Memory B cell (primary cell): ENCODE results near the gene OR2F2.

Source experiments
- ATAC-seq: fragments of 150-1000 bp; cut with Tn5 transposase; 2 replicates; pipeline ENCODE4 v1.10.0; 2021; ENCODE audit warnings: low read depth, mild to moderate bottlenecking, moderate library complexity
- DNase-seq, 2 donors: peaks; one replicate each; pipeline ENCODE4 v3.0.0; 2022; ENCODE audit warnings: low spot score in 2 of 2
- H3K27ac Mint-ChIP-seq: one replicate; pipeline ENCODE4 v1.8.0; 2022; ENCODE audit warnings: mild to moderate bottlenecking, moderate library complexity, mixed read lengths
- H3K27me3 Mint-ChIP-seq: one replicate; pipeline ENCODE4 v1.8.0; 2022; ENCODE audit warnings: mixed read lengths
- H3K36me3 Mint-ChIP-seq: one replicate; pipeline ENCODE4 v1.8.0; 2022; ENCODE audit warnings: mild to moderate bottlenecking, mixed read lengths
- H3K4me1 Mint-ChIP-seq: one replicate; pipeline ENCODE4 v1.8.0; 2022; ENCODE audit warnings: mixed read lengths
- H3K4me3 Mint-ChIP-seq: one replicate; pipeline ENCODE4 v1.8.0; 2022; ENCODE audit warnings: mild to moderate bottlenecking, moderate library complexity, mixed read lengths
- H3K9me3 Mint-ChIP-seq: one replicate; pipeline ENCODE4 v1.8.0; 2022; ENCODE audit warnings: mixed read lengths

The OR2F2 gene

GRCh38 chr7:143905509-143905908, 29.5 kb upstream of the OR2F2 start:
- DNase-seq (no peak), ATAC-seq (no peak)
- Mint-ChIP-seq H3K9me3 (no peaks in the 10 kb centered on the region), H3K36me3 (no peaks in the 10 kb centered on the region), H3K4me1 (peaks cover 3% of the 10 kb centered on the region), H3K27me3 (no peaks in the 10 kb centered on the region), H3K27ac (no peak overlapping the region), H3K4me3 (no peak overlapping the region)

- Mint-ChIP-seq H3K4me1 (peaks cover 2% of the 10 kb centered on the region), H3K4me3 (no peak overlapping the region), H3K36me3 (no peaks in the 10 kb centered on the region), H3K27ac (no peak overlapping the region), H3K27me3 (no peaks in the 10 kb centered on the region), H3K9me3 (no peaks in the 10 kb centered on the region)
- ATAC-seq (no peak), DNase-seq (no peak)
Measured at GRCh38 chr7:143906151-143906550, 28.9 kb upstream of the OR2F2 start.

- H3K4me3 Mint-ChIP-seq = no peak overlapping the region
- H3K9me3 Mint-ChIP-seq = no peaks in the 10 kb centered on the region
- DNase-seq (no peak), ATAC-seq (no peak)
- peaks cover 2% of the 10 kb centered on the region for H3K4me1 Mint-ChIP-seq
- no peak overlapping the region for H3K27ac Mint-ChIP-seq
- H3K36me3 Mint-ChIP-seq = no peaks in the 10 kb centered on the region
- H3K27me3 Mint-ChIP-seq = no peaks in the 10 kb centered on the region
Measured at GRCh38 chr7:143906895-143907294, 28.1 kb upstream of the OR2F2 start.

GRCh38 chr7:143908120-143908519, 26.9 kb upstream of the OR2F2 start:
- ATAC-seq (no peak), DNase-seq (no peak)
- H3K27me3 Mint-ChIP-seq = no peaks in the 10 kb centered on the region
- no peak overlapping the region for H3K4me3 Mint-ChIP-seq
- no peaks in the 10 kb centered on the region for H3K4me1 Mint-ChIP-seq
- no peak overlapping the region for H3K27ac Mint-ChIP-seq
- no peaks in the 10 kb centered on the region for H3K9me3 Mint-ChIP-seq
- no peaks in the 10 kb centered on the region for H3K36me3 Mint-ChIP-seq

GRCh38 chr7:143909863-143910262, 25.2 kb upstream of the OR2F2 start:
- H3K4me3 Mint-ChIP-seq = no peak overlapping the region
- peaks cover 2% of the 10 kb centered on the region for H3K27me3 Mint-ChIP-seq
- no peak overlapping the region for H3K27ac Mint-ChIP-seq
- DNase-seq (no peak), ATAC-seq (no peak)
- no peaks in the 10 kb centered on the region for H3K4me1 Mint-ChIP-seq
- H3K36me3 Mint-ChIP-seq = no peaks in the 10 kb centered on the region
- H3K9me3 Mint-ChIP-seq = no peaks in the 10 kb centered on the region

GRCh38 chr7:143910473-143911248, 24.4 kb upstream of the OR2F2 start:
- Mint-ChIP-seq H3K36me3 (no peaks in the 10 kb centered on the region), H3K27ac (no peak overlapping the region)
- no peak for DNase-seq

GRCh38 chr7:143913945-143914615, 21.0 kb upstream of the OR2F2 start:
- Mint-ChIP-seq H3K27me3 (peaks cover 12% of the 10 kb centered on the region), H3K4me3 (no peak overlapping the region), H3K9me3 (no peaks in the 10 kb centered on the region), H3K36me3 (no peaks in the 10 kb centered on the region), H3K27ac (no peak overlapping the region), H3K4me1 (no peaks in the 10 kb centered on the region)
- ATAC-seq (no peak), DNase-seq (no peak)

More at GRCh38 chr7:143910473-143911248, 24.4 kb upstream of the OR2F2 start:
- Mint-ChIP-seq H3K4me1 (no peaks in the 10 kb centered on the region), H3K4me3 (no peak overlapping the region), H3K27me3 (peaks cover 4% of the 10 kb centered on the region), H3K9me3 (no peaks in the 10 kb centered on the region)
- no peak for ATAC-seq

GRCh38 chr7:143914938-143915652, 19.9 kb upstream of the OR2F2 start:
- H3K9me3 Mint-ChIP-seq = no peaks in the 10 kb centered on the region
- no peak overlapping the region for H3K27ac Mint-ChIP-seq
- no peak for DNase-seq
- no peak for ATAC-seq
- H3K4me3 Mint-ChIP-seq = no peak overlapping the region
- peaks cover 12% of the 10 kb centered on the region for H3K27me3 Mint-ChIP-seq
- H3K36me3 Mint-ChIP-seq = no peaks in the 10 kb centered on the region
- H3K4me1 Mint-ChIP-seq = no peaks in the 10 kb centered on the region

- DNase-seq (no peak), ATAC-seq (no peak)
- Mint-ChIP-seq H3K4me1 (no peaks in the 10 kb centered on the region), H3K27ac (no peak overlapping the region), H3K9me3 (no peaks in the 10 kb centered on the region), H3K36me3 (no peaks in the 10 kb centered on the region), H3K27me3 (peaks cover 4% of the 10 kb centered on the region), H3K4me3 (no peak overlapping the region)
Measured at GRCh38 chr7:143924851-143925250, 10.2 kb upstream of the OR2F2 start.

GRCh38 chr7:143929224-143929920, 5.7 kb upstream of the OR2F2 start:
- DNase-seq = no peak

GRCh38 chr7:143931739-143932138, 3.3 kb upstream of the OR2F2 start:
- H3K4me1 Mint-ChIP-seq = no peaks in the 10 kb centered on the region
- peaks cover 17% of the 10 kb centered on the region for H3K27me3 Mint-ChIP-seq
- H3K36me3 Mint-ChIP-seq = peaks cover 4% of the 10 kb centered on the region
- ATAC-seq (no peak), DNase-seq (no peak)
- no peak overlapping the region for H3K27ac Mint-ChIP-seq
- no peak overlapping the region for H3K4me3 Mint-ChIP-seq
- H3K9me3 Mint-ChIP-seq = peaks cover 7% of the 10 kb centered on the region

More at GRCh38 chr7:143929224-143929920, 5.7 kb upstream of the OR2F2 start:
- ATAC-seq = no peak
- Mint-ChIP-seq H3K4me3 (no peak overlapping the region), H3K36me3 (peaks cover 2% of the 10 kb centered on the region), H3K4me1 (no peaks in the 10 kb centered on the region), H3K27me3 (peaks cover 5% of the 10 kb centered on the region), H3K27ac (no peak overlapping the region), H3K9me3 (peaks cover 7% of the 10 kb centered on the region)

GRCh38 chr7:143936087-143937009, 1.3 kb downstream of the OR2F2 start:
- Mint-ChIP-seq H3K4me3 (no peak overlapping the region), H3K4me1 (no peaks in the 10 kb centered on the region), H3K27me3 (peaks cover 20% of the 10 kb centered on the region), H3K9me3 (peaks cover 7% of the 10 kb centered on the region), H3K27ac (no peak overlapping the region), H3K36me3 (peaks cover 4% of the 10 kb centered on the region)
- DNase-seq (no peak), ATAC-seq (no peak)
